Body of pancreas (tissue), 4 donors: ENCODE results near the gene YARS2.

Source experiments
- POLR2A ChIP-seq, 3 donors: fragments of 450-650 bp; IDR thresholded peaks; one replicate each; pipeline ENCODE4 v1.6.1; 2016; ENCODE audit warnings: antibody characterized with exemption in 3 of 3, mild to moderate bottlenecking in 2 of 3
- TF ChIP-seq, protein P1 (sequence below), 7 experiments: fragments of 450-650 bp in 4 of 7; fragments of 200-600 bp in 3 of 7; sonication (generic) in 3 of 7; IDR thresholded peaks; one replicate each; pipeline ENCODE4 v1.5.1; 2016 to 2019; ENCODE audit warnings: antibody characterized with exemption in 7 of 7

DNA sequence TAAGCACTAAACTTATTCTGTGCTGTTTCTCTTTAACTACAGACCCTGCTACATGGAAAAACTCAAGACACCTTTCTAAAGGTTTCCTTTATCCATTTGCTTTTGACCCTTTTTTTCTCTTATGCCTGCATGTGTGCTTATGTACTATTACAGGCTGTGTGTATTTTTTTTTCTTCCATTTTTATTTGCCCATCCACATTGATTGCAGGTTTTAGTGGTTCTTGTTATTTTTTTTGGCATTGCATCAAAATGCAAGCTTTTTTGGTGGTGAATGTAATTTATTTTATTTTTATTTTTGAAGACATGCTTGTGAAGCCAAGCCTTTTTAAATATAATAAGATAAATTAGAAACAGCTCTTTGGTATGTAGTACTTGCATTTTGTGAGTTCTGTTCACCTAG is 49.9 kb downstream of the YARS2 start:
- TF ChIP-seq, protein P1, sequence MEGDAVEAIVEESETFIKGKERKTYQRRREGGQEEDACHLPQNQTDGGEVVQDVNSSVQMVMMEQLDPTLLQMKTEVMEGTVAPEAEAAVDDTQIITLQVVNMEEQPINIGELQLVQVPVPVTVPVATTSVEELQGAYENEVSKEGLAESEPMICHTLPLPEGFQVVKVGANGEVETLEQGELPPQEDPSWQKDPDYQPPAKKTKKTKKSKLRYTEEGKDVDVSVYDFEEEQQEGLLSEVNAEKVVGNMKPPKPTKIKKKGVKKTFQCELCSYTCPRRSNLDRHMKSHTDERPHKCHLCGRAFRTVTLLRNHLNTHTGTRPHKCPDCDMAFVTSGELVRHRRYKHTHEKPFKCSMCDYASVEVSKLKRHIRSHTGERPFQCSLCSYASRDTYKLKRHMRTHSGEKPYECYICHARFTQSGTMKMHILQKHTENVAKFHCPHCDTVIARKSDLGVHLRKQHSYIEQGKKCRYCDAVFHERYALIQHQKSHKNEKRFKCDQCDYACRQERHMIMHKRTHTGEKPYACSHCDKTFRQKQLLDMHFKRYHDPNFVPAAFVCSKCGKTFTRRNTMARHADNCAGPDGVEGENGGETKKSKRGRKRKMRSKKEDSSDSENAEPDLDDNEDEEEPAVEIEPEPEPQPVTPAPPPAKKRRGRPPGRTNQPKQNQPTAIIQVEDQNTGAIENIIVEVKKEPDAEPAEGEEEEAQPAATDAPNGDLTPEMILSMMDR (IDR thresholded peaks at IDR 0.05): no peak
- no peak for TF ChIP-seq POLR2A (IDR thresholded peaks at IDR 0.05)
